HG02840 (cell line): ENCODE results near the gene DERL2.

Experiments
- ATAC-seq: cut with Tn5 transposase; IDR thresholded peaks from one replicate; pipeline ENCODE4 v1.9.1; 2021; ENCODE audit warnings: mild to moderate bottlenecking, moderate library complexity, moderate number of reproducible peaks; ENCODE audit not compliant: unreplicated experiment, low FRiP score

Gene DERL2

GRCh38 chr17:5502552-5502951 is 16.6 kb upstream of the DERL2 start:
- ATAC-seq = no peak

- no peak for ATAC-seq
These were observed 15.7 kb upstream of the DERL2 start for GRCh38 chr17:5501685-5502084.

- no peak for ATAC-seq
These were observed 14.8 kb upstream of the DERL2 start for GRCh38 chr17:5500589-5501391.

DNA sequence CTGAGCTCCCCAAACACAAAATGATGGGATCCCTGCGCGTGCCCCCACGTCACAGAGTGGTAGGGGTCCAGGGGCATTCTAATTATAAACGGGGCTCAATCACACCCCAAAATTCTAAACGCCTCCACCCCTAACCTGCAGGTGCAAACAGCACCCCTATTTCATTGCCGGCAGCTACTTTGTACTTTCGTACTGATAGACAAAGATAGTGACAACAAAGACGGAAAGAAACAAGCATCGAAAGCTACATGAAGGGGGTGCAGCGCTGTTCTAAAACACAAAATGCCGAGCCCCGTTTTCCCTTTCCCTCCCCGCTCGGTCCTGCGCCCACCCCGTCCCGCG is 14.2 kb upstream of the DERL2 start:
- ATAC-seq = no peak

- no peak for ATAC-seq
These were observed 13.7 kb upstream of the DERL2 start for GRCh38 chr17:5499476-5500231.

DNA sequence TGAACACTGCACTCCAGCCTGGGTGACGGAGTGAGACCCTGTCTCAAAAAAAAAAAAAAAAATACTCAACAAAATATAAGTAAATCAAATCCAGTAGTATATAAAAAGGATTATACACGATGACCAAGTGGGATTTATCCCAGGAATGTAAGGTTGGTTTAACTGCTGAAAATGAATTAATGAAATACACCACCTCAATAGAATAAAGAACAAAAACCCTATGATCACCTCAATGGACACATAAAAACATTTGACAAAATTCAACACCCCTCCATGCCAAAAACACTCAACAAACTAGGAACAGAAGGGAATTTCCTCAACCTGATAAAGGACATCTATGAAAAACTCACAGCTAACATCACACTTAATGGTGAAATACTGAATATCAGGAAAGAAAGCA is 7.0 kb upstream of the DERL2 start:
- ATAC-seq = no peak

DNA sequence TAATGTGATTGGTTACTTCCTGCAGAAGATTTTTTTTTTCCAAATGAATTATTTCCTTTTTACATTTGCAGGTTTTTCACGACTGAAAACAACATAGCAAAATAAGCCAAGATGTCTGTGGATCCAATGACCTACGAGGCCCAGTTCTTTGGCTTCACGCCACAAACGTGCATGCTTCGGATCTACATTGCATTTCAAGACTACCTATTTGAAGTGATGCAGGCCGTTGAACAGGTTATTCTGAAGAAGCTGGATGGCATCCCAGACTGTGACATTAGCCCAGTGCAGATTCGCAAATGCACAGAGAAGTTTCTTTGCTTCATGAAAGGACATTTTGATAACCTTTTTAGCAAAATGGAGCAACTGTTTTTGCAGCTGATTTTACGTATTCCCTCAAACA is 2.8 kb upstream of the DERL2 start:
- no peak for ATAC-seq

GRCh38 chr17:5486206-5487124 is 487 bp upstream of the DERL2 start, which contains the start of gene MIS12:
Gene MIS12, plus strand, starts transcription at chr17:5486566. Its CDS starts 2,297 bp downstream, at chr17:5488863.
- ATAC-seq = peak; percentile 82

- no peak for ATAC-seq
These were observed 4.5 kb downstream of the DERL2 start for GRCh38 chr17:5481451-5481850.

GRCh38 chr17:5480962-5481361 is 5.0 kb downstream of the DERL2 start:
- ATAC-seq = no peak

- ATAC-seq = no peak
These were observed 7.0 kb downstream of the DERL2 start for GRCh38 chr17:5478992-5479391.

GRCh38 chr17:5473906-5474305 is 12.1 kb downstream of the DERL2 start:
- ATAC-seq = no peak

- no peak for ATAC-seq
These were observed 13.5 kb downstream of the DERL2 start for GRCh38 chr17:5472511-5472910.

- peak; percentile 9 for ATAC-seq
These were observed 17.9 kb downstream of the DERL2 start for GRCh38 chr17:5468075-5468473.

- ATAC-seq = no peak
These were observed 18.6 kb downstream of the DERL2 start for GRCh38 chr17:5467416-5467815.

- no peak for ATAC-seq
These were observed 19.7 kb downstream of the DERL2 start for GRCh38 chr17:5466295-5466694.

GRCh38 chr17:5464717-5465507 is 21.1 kb downstream of the DERL2 start:
- ATAC-seq = no peak

- ATAC-seq = no peak
These were observed 39.2 kb downstream of the DERL2 start for GRCh38 chr17:5446786-5447185.

DNA sequence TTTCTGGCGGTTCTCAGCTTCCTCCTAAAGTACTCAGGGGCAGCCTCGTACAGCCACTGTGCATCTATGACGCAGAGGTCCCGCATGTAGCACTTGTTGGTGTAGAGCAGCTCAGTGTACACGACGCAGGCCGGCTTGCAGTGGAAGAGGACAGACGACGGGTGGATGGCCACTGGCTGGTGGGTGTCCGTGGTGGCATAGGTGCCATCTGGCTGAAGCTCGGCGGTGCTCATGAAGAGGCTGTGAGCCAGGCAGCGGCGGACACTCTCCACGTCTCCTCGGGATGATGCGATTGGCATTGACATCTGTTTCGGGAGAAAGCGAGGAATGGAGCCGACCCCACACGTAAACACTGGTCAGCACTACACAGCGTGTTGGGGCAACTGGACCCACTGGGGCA is 41.8 kb downstream of the DERL2 start:
- no peak for ATAC-seq

GRCh38 chr17:5443728-5444127 is 42.2 kb downstream of the DERL2 start:
- ATAC-seq = no peak
